NT2/D1 (cell line): Measurements from ENCODE around the gene BRD4.

Source experiments
- SUZ12 ChIP-seq: IDR thresholded peaks from 2 replicates; pipeline ENCODE4 v1.6.1; 2011; ENCODE audit not compliant: insufficient read length, insufficient read depth; ENCODE audit errors: extremely low read depth
- YY1 ChIP-seq: IDR thresholded peaks from 2 replicates; pipeline ENCODE4 v1.6.1; 2011; ENCODE audit not compliant: insufficient read length, insufficient read depth
- ZNF274 ChIP-seq: IDR thresholded peaks from 2 replicates; pipeline ENCODE4 v1.6.1; 2011; ENCODE audit warnings: mild to moderate bottlenecking, low read depth, low read length

GRCh38 chr19:15260939-15261338, 71.4 kb downstream of the BRD4 start:
- TF ChIP-seq SUZ12 (no peak), ZNF274 (no peak), YY1 (no peak)
